T-helper 9 cell (primary cell): ENCODE results near the gene BLACAT1.

Experiments used
- DNase-seq: peaks from one replicate; pipeline ENCODE4 v3.0.0-alpha.2; 2020

The BLACAT1 gene

DNA sequence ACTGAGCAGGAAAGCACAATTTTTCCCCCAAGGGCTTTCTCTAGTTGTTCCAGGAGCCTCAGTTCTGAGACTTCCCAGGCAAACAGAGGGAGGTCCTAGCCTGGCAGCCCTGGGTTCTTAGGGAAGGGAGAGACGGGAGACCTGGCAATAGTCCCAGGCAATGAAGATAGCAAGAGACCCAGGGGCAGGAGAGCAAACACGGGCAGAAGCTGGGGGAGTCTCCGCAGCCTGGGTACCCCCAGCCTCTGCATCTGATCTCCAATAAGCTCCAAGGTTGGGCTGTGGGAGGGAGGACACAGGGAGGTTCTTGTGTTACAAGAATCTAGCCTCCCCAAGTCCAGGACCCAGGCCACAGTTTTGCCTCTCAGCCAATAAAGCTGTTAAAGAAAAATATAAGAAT is 2.4 kb downstream of the BLACAT1 start:
- no peak for DNase-seq

DNA sequence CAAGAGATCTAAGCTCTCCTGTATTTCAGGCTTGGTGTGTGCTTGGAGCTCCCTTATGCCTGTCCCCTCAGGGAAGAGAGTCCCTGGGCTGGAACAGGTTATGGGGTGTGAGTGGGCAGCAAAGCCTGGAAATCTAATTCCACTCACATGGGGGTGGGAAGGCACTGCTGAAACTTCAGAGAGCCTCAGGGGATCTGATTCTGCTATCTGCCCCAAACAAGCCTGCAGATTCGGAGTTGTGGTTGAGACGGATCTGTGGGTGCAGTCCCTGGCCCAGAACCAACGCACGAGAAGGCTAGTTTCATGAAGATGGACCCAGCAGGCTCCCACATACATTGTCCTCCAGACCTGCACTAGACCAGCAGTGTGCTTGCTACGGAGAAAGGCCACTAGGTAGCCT is 2.9 kb downstream of the BLACAT1 start:
- DNase-seq: no peak

DNA sequence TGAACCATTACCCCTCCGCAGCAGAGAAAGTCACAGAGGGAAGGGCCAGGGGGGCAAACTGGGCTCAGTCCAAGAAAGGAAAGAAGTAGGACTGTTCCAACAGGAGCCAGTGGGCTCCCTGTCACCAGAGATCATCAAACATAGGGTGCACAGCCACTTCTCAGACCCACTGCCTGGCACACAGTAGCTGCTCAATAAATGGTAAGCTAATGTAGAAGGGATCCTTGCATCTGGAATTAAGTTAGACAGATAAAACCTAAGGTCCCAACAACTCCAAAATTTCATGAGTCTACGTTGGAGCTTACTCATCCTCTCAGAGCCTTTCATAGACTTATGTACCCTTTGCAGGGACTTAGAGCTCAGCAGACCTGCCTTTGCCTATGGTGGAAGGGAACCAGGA is 3.5 kb downstream of the BLACAT1 start:
- DNase-seq: no peak

DNA sequence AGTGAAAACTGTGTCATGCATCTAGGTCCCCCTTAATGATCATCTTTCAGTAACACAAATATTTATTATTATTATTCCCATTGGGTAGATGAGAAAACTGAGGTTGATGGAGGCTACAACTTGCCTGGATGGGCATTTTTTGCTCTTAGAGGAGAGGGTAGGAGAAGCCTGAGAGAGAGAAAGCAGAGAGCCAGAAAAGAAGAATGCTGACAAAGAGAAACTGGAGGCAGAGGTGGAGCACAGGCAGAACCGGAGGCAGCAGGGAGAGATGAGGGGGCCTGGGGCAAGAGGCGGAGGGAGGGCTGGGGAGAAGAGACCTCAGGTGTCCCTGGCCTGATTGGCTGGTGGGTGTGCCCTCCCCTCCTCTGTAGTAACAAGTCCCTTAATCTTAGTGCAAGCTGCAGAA is 4.1 kb downstream of the BLACAT1 start:
- no peak for DNase-seq

DNA sequence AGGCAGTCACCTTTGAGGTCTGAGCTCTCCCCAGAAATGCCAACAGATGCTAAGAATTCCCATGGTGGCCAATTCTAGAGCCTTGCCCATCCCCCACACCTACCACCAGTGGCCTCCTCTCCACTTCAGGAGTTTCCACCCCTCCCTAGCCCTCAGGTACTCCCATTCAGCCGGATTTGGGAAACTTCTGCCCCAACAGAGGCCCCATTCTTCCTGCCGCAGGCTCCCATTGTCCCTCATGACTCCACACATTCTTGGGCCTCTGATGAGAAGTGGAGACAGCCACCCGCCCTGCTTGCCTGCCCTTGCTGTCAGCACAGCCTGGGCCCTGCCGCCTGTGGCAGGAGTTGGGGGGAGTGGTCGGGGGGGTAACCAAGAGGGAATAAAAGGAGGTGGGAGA is 4.6 kb downstream of the BLACAT1 start:
- no peak for DNase-seq

DNA sequence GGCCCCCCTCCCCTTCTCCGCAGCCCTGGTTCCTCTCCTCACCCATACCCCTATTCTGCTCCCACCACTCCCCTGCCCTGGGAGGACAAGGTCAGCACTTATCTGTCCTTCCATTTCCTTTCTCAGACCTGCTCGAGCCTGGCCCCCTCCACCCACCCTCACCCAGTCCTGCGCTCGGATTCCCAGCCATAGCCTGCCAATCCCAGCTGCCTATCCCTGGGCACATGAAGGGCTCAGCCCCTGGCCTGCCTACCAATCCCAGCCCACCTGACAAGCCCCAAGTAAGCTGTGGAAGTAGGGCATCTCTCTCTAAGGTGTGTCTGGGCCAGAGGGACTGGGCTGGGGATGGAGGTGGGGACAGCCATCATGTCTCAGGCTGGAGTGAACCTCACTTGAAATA is 5.4 kb downstream of the BLACAT1 start:
- DNase-seq: no peak

DNA sequence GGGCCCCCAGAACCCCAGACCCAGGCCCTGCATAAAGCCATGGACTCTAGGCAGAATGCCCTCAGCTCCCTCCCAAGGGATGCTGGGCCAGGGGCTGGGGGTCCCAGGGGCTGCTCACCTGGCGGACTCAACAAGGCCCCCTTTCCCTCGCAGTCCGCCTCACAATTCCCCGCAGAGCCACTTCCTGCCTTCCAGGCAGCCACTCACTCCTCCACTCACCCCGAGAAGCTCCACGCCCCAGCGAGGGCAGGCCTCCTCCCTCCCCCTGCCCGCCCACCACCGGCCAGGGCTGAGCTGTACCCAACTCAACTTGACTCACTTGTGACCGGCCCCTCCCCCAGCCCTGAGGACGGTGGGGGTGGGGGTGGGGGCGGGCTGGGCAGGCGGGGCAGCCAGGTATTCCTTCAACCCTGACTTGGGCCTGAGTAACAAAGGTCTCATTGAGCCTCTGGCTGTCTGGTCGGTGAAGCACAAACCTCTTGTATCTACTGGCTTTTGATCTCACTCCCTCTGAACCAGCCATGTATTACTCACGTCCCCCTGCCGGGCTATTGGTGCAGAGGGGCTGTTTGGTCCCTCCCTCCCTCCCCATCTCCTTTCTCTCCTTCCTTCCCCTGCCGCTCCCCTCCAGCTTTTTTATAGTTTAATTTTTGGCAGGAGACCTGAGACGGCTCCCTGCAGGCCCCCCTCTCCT is 5.9 kb downstream of the BLACAT1 start:
- DNase-seq: no peak

DNA sequence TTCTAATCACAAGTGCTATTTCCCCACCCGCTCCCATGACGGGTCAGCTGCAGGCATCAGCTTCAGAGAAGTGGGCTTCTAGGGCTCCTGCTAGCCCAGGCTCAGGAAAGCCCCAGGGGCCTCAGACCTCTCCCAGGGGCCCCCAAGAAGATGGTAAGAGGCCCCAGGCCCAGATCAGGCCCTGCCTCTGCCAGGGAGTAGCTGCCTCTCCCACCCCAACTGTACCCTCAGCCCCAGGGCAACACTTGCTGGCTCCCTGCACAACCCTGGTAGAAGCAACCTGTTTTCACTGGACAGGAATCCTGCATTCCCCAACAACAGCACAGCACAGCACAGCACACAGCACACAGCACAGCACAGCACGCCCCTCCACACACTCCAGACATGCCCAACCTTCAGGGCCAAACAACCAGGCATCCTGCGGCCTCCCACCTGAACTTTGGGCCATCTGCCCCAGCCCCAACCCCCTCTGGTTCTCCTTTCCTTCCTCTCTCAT is 6.5 kb downstream of the BLACAT1 start:
- no peak for DNase-seq

DNA sequence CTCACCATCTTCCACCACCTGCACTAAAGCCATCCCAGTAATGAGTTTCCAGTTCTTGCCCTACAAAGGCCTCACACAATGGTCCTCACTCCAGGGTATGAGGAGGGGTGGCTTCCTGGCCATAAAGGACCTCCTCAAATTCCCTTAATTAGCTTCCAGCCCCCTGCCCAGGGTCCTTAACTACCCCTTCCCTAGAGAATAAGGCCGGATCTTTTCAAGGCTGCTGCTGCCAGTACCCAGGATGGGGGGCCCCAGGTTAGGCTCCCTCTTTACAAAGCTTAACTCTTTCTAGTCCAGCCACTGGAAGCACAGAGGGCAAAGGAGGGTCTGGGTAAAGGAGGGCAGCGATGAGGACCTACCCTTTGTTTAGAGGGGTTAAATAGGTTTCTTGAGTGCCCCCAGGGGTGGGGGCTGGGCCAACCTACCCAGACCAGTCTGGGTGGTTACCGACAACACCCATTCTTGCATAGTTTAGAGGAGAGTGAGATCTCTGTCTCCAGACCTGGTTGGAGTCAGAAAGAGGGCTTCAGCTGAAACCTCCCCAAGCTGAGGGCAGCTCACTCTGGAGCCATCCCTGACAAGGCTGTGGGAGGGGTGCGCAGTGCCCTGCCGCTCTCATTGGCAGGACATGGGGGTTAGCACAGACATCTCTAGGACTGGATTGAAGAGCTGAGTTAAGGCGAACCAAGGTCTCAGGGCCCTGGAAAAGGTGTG is 7.1 kb downstream of the BLACAT1 start:
- no peak for DNase-seq

DNA sequence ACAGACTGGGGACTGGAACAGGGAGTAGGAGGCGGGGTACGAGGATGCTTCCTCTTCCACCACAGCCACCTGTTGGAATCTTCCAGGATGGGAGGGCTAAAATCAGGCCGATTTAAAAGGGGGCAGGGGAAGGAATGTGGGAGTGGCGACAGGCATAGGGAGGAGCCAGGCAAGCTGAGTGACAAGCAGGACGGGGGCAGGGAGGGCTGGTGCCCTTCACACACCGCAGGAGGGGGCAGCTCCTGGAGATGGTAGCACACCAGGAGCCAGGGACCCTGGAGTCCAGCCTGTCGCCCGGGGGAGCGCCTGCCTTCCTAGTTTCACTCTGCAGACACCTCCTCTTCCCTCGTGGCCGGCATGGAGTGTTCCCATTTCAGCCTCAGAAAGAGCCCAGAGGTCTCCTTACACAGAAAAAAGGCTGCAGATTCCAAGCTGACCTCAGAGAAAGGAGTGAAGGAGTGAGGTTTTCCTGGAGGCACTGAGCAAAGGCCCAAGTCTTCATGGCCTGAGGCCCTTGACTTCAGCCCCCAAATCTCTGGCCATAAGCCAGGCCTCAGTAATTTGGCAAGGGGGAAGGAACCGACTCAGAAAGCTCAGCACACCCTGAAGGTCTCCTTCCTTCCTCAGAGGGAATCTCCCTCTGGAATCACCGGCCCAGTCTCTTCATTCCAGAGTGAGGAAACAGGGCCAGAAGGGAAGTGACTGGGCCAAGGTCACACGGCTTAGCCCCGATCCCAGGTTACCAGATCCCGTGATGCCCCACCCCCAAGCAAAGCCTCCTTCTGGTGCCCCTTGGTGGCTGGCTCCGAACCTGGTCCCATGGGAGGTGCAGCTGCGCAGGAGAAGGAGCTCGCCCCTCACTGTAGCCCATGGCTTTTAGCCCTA is 8.1 kb downstream of the BLACAT1 start:
- no peak for DNase-seq

DNA sequence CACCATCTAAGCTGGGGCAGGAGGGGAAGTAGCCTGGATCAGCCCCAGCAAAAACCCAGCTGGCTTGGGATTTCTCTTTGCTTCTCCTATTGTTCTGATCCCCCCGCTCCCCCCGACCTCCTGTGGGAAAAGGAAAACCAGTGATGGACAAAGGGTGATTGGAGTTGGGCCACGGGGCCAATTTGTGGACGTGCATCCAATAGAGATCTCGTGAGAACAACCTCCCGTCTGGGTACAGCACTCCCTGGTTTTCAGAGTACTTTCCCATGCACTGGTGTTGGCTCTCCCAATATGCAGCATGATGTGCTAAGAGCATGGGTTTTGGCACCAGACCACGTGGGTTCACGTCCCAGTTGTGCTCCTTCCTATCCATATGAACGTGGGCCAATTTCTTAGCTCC is 9.0 kb downstream of the BLACAT1 start:
- DNase-seq: no peak

DNA sequence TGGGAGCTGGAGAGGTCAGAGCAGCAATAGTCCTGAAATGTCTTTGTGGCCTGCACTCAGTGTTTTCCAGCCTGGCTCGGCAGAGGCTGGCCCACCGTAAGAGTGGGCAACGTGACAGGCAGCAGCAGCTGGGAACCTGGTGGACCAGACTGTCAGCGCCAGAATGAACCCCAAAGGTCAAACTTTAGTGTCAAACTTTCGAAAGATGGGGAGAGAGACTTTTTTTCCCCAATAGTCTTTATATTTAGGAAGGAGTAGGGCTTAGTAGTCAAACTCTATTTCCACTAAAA is 10.3 kb downstream of the BLACAT1 start:
- DNase-seq: no peak

DNA sequence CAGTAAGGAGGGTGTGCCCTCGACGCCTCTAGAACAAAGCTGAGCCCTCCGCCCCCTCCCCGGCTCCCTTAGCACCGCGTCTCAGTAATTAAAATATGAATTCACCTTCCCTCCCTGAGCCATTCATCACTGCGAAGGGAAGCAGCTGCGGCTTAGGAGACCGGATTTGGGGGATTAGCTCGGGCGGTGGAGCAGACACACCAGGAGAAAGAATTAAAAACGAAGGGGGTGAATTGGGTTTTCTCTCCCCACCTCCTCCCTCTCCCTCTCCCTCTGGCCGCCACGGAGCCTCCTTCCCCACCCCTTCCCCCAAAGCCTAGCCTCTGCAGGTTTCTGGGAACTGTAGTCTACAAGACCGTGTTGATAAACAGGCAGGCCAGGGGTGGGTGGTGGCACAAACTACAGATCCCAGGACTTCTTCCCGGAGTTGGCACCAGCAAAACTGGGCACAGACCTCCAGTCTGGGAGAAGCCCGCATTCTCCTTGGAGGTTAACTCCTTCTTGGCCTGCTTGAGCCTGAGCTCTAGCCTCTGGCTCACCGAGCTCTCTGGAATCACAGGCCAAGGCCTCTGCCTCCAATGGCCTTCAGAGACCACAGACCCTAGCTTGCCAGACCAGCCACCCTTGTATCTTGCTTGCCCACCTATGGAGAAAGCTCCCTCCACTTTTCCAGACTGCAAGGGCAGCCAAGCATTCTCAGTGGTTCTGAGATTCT is 10.8 kb downstream of the BLACAT1 start:
- DNase-seq: no peak

DNA sequence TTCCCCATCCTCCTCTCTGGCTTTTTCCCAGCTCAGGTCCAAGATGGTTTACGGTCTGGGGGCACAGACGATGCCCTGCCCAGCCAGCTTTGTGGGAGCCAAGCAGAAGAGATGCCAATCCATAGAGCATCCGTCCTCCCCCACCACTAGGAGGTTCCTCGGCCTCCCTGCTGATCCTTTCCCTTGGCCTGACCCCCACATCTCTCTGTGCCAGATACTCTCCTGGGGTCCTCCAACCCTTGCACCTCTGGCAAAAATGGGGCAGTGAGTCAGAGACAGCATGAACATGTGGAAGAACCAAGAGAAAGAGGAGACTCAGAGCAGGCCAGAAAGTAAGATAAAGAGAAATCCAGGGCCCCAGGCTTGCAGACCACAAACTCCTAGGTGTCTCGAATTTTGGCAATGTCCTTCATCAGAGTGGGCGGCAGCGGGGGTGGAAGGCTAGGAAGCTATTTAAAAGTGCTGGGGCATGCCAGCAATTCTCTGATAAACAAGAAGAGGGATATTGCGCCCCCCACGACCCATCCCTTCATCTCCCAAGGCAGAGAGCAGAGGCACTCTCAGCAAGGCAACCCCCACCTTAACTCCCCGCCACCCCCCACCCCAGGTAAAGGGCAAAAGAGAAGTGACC is 11.4 kb downstream of the BLACAT1 start:
- no peak for DNase-seq

DNA sequence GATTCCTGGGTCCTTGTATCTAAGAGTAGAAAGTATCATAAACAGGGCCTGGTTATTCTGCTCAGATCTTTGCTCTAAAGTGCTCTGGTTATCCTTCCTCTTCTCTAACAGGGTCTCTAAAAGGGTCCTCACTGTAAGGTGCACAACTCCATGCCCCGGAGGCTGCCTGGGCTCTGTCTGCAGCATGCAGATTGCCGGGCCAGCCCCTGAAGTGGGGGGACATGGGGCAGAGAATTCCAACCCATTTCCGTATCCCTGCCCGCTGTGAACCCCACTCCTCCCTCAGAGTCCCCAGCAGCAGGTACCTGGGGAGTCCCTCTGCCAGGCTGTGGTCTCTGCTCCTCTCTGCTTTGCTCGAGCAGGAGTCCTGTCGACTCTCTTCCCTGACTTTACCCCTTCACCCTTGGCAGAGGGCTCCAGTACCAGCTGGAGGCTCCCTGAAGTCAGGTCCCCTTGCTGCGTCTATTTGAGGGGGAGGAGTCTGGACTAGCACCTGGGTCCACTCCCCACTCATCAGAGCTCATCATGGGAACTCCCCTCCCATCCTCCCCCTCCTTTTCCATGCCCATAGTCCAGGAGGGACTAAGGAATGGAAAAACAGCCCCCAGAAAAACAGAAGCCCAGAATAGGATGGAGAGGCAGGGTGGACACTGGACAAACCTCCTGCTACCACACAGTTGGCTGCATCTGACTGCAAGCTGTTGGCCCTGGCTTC is 12.1 kb downstream of the BLACAT1 start:
- DNase-seq: no peak

DNA sequence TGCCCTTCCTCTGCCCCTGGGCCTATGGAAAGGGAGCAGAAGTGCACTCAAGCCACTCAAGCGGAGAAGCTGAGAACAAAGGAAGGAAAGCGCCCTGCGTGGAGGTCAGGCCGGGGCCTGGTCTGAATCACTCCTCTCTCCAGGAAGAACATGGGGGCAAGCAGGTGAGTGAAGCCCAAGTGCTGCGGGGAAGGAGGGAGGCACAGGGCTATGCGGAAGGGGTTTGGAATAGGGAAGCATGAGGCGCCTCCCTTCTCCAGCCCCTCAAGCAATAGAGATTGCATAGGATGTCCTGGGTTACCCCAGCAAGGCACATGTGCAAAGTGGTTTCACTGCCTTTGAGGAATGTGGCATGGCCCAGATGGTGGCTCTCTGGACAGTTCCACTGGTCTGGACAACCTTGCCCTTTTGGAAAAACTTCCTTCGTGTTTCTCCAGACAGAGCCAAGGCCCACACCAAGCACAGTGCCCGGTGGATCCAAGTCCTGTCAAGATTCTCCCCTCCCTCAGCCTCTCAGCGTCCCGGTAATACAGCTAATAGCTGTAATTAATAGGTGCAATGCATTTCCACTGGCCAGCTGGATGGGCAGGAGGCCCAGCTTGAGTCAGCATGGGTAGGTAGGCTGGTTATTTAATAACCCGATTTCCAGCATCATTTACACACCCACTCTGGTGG is 13.7 kb downstream of the BLACAT1 start:
- no peak for DNase-seq

DNA sequence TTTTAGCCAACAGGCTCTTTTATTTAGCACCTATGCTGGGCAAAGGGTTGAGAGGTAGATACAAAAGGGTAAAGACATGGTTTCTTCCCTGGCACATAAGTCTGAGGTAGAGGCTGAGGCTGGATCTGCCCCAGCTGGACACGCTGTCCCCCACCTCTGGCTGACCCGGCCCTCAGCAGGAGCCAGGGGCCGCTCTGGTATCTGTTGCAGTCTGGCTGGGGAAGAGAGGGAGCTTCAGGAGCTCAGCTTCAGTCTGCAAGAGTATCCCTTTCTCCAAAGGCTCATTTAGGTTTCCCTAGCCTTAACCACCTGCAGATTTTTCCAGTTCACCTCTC is 14.2 kb downstream of the BLACAT1 start:
- DNase-seq: no peak

DNA sequence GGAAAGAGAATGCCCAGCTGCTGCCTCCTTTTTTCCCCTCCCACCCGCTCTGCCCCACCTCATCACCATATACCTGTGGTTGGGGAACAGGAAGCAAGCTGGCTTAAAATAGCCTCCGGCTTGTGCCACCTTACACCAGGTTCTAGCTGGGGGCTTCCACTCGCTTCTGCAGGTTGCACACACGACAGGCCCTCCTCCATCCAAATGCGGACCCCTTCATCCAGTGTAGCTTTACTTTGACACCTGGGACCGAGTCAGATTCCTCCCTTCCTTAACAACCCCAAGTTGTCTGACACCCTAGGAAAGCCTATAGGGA is 14.6 kb downstream of the BLACAT1 start:
- no peak for DNase-seq

DNA sequence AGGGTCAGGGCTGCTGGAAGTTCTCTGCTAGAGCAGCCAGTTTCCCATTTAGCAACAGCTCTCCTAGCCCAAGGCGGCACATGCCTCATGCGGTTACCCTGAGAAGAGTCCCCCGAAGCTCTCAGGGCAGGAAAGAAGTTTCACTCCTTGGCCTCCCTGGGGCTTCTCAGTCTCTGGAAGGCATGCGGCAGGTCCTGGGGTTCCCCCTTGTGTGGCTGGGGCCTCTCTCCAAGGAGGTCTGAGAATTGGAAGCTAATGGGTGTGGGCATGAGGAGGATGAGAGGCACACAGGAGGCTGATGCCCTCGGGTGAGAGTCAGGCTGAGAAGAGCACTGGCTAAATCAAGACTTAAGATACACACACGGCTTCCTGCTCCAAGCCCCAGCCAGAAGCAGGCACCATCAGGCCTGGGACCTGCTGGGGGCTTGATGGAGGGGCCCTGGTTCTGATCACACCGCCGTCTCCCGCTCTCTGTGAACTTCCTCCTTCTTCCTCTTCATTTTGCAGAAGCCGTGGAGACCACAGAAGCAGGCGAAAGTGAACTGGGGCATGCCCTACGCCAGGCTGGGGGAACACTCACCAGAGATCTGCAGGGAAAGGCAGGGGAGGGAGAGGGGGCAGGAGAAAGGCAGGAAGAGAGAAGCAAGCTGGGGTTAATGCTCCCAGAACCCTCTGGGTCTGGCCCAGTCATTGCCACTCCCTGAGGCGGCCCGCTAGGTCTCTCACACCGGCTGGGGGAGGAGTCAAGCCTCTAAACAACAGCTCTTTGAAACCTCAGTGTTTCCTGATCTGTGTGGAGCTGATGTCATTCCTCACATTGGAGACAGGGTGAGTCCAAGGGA is 15.1 kb downstream of the BLACAT1 start:
- peak; percentile 44 for DNase-seq

DNA sequence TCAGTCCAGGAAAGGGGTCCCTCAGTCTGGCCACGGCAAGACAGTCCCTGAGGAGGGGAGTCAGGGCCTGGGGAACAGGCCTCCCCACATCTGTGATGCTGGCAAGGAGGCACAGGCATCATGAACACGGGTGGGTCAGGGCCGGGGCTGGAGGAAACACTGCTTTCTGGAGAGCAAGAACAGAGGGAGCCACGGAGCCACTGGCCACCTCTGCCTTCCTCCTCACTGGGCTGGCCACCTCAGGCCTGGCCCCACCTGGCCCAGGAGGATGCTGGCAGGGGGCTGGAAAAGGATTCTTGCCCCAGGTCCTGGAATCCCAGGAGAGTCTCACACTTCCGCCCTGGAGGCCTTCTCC is 15.7 kb downstream of the BLACAT1 start:
- DNase-seq: no peak
